HepG2 (cell line): Measurements from ENCODE around the gene PNPLA2. TPM values are rescaled to one million over a fixed set of nuclear protein-coding genes. Genes with fewer than 3 reads are reported as not detected.

ENCODE experiments used
- ARNTL ChIP-seq: sonication (generic); formaldehyde crosslinking; IDR thresholded peaks from 2 replicates; pipeline ENCODE4 v1.4.0; 2020; ENCODE audit warnings: mild to moderate bottlenecking, missing genetic modification reagents
- BRD4 ChIP-seq: sonication (generic); formaldehyde crosslinking; IDR thresholded peaks from 2 replicates; pipeline ENCODE4 v1.4.0; 2020; ENCODE audit warnings: missing genetic modification reagents
- GLI4 ChIP-seq: sonication (generic); formaldehyde crosslinking; IDR thresholded peaks from 2 replicates; pipeline ENCODE4 v1.5.1; 2020; ENCODE audit warnings: missing genetic modification reagents, mild to moderate bottlenecking, moderate library complexity, borderline replicate concordance
- ISL2 ChIP-seq: sonication (generic); formaldehyde crosslinking; IDR thresholded peaks from 2 replicates; pipeline ENCODE4 v1.5.0; 2020; ENCODE audit warnings: missing genetic modification reagents
- U2AF1 ChIP-seq: fragments of 200-400 bp; formaldehyde crosslinking; optimal IDR thresholded peaks from 2 replicates; pipeline ENCODE3; 2017; ENCODE audit warnings: mild to moderate bottlenecking, low read depth, low read length
- ZNF24 ChIP-seq: fragments of 450-650 bp; IDR thresholded peaks from 2 replicates; pipeline ENCODE4 v1.6.1; 2017; ENCODE audit warnings: antibody characterized with exemption, mild to moderate bottlenecking
- ZNF550 ChIP-seq: sonication (generic); formaldehyde crosslinking; IDR thresholded peaks from 2 replicates; pipeline ENCODE4 v1.4.0; 2020; ENCODE audit warnings: mild to moderate bottlenecking, missing genetic modification reagents, borderline replicate concordance
- ZNF660 ChIP-seq: sonication (generic); formaldehyde crosslinking; IDR thresholded peaks from 2 replicates; pipeline ENCODE4 v1.5.1; 2020; ENCODE audit warnings: mild to moderate bottlenecking, low read depth, missing genetic modification reagents, borderline replicate concordance
- ZNF720 ChIP-seq: sonication (generic); formaldehyde crosslinking; IDR thresholded peaks from 2 replicates; pipeline ENCODE4 v1.4.0; 2020; ENCODE audit warnings: missing genetic modification reagents
- polyA plus RNA-seq, 8 experiments: library from polyadenylated mRNA; depleted of rRNA in 3 of 8; stranded (reverse) in 7 of 8; unstranded in 1 of 8; fragments of >200 nt; fragmentation: Illumina TruSeq in 4 of 8; extraction: Trizol in 4 of 8; gene quantifications; 2 replicates each; pipeline versions ENCODE4 v1.2.1 to v1.2.3, GENCODE V29; 2011 to 2016; ENCODE audit warnings: low read depth in 4 of 8, missing spikeins in 1 of 8, mixed read lengths in 1 of 8; ENCODE audit not compliant: insufficient read depth in 1 of 8
- total RNA-seq, 5 experiments: library from RNA; depleted of rRNA; stranded (reverse); fragments of >200 nt; fragmentation: Illumina TruSeq; extraction: Trizol; gene quantifications; 2 replicates each; pipeline ENCODE4 v1.2.3, GENCODE V29; 2016; ENCODE audit warnings: low read depth in 1 of 5
- TF ChIP-seq, protein P1 (sequence below), 2 experiments: sonication (generic) in 1 of 2; formaldehyde crosslinking in 1 of 2; IDR thresholded peaks; 2 replicates each; pipeline versions ENCODE4 v1.6.1 to v1.9.0; 2014 to 2022; ENCODE audit warnings: antibody characterized with exemption in 1 of 2, borderline replicate concordance in 1 of 2, inconsistent platforms in 1 of 2, low read depth in 1 of 2, missing genetic modification reagents in 1 of 2
- TF ChIP-seq, protein P2 (sequence below): sonication (generic); formaldehyde crosslinking; IDR thresholded peaks from 2 replicates; pipeline ENCODE4 v1.4.0; 2020; ENCODE audit warnings: missing genetic modification reagents
- TF ChIP-seq, protein P3 (sequence below): sonication (generic); formaldehyde crosslinking; IDR thresholded peaks from 2 replicates; pipeline ENCODE4 v1.8.1; 2022; ENCODE audit warnings: mild to moderate bottlenecking, missing genetic modification reagents
- TF ChIP-seq, protein P4 (sequence below): sonication (generic); formaldehyde crosslinking; IDR thresholded peaks from 2 replicates; pipeline ENCODE4 v1.4.0; 2020; ENCODE audit warnings: mild to moderate bottlenecking, missing genetic modification reagents

The PNPLA2 gene
- total and polyA plus RNA-seq, 2 of the 13 experiments (the other 11 are each of a cell fraction or from before 2014, with no cell fraction given): 10.5 to 43.2 TPM

DNA sequence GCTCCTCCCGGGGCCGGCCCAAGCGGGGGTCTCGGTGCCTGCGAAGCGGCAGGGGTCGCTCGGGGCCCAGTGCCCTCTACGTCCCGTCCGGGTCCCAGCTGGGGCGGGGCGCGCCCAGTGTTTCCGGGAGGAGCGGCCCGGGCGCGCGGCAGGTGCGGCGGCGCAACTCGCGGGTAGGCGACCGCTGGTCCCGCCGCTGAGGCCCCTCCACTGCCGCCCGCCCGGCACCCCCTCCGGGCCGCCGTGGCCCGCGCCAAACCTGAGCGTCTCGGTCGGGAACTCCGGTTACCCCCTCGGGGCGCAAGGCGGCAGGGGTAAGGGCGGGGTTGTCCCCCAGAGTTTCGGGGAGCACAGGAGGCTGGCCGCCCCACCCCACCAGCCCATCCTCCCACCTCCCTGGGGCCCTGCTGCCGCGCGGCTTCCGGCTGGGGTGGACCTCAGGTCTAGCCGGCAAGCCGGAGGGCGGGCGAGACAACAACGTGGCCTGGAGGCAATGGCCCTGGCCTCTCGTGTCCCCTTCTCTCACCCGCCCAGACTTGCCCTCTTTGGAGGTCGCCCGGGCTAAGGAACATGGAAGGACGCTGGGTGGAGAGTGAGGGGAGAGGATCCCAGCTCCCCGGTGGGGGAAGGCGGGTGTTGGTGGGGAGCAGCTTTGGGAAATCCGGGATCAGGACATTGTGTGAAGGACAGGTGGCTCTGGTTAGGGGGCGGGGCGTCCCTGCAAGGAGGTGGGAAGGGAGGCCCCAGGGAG is 8.6 kb downstream of the PNPLA2 start (continued):
- TF ChIP-seq, protein P1, sequence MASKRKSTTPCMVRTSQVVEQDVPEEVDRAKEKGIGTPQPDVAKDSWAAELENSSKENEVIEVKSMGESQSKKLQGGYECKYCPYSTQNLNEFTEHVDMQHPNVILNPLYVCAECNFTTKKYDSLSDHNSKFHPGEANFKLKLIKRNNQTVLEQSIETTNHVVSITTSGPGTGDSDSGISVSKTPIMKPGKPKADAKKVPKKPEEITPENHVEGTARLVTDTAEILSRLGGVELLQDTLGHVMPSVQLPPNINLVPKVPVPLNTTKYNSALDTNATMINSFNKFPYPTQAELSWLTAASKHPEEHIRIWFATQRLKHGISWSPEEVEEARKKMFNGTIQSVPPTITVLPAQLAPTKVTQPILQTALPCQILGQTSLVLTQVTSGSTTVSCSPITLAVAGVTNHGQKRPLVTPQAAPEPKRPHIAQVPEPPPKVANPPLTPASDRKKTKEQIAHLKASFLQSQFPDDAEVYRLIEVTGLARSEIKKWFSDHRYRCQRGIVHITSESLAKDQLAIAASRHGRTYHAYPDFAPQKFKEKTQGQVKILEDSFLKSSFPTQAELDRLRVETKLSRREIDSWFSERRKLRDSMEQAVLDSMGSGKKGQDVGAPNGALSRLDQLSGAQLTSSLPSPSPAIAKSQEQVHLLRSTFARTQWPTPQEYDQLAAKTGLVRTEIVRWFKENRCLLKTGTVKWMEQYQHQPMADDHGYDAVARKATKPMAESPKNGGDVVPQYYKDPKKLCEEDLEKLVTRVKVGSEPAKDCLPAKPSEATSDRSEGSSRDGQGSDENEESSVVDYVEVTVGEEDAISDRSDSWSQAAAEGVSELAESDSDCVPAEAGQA (IDR thresholded peaks at IDR 0.05; ENCODE audit: low read depth): no peak
- TF ChIP-seq, protein P1 (CRISPR knock-in tag; IDR thresholded peaks at IDR 0.05; ENCODE audit: borderline replicate concordance): no peak
- TF ChIP-seq ARNTL: 0 out of 2 replicates have a peak, but pooled peaks have one; percentile 59
- TF ChIP-seq ZNF720: no peak
- TF ChIP-seq, protein P2, sequence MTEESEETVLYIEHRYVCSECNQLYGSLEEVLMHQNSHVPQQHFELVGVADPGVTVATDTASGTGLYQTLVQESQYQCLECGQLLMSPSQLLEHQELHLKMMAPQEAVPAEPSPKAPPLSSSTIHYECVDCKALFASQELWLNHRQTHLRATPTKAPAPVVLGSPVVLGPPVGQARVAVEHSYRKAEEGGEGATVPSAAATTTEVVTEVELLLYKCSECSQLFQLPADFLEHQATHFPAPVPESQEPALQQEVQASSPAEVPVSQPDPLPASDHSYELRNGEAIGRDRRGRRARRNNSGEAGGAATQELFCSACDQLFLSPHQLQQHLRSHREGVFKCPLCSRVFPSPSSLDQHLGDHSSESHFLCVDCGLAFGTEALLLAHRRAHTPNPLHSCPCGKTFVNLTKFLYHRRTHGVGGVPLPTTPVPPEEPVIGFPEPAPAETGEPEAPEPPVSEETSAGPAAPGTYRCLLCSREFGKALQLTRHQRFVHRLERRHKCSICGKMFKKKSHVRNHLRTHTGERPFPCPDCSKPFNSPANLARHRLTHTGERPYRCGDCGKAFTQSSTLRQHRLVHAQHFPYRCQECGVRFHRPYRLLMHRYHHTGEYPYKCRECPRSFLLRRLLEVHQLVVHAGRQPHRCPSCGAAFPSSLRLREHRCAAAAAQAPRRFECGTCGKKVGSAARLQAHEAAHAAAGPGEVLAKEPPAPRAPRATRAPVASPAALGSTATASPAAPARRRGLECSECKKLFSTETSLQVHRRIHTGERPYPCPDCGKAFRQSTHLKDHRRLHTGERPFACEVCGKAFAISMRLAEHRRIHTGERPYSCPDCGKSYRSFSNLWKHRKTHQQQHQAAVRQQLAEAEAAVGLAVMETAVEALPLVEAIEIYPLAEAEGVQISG: peak; percentile 62; the same call in 1 of the 2 replicates
- TF ChIP-seq ISL2: 0 out of 2 replicates have a peak, but pooled peaks have one; percentile 26
- no peak for TF ChIP-seq ZNF660 (CRISPR knock-in tag)
- no peak for TF ChIP-seq ZNF24
- peak; percentile 89; the same call in 1 of the 2 replicates for TF ChIP-seq ZNF550 (CRISPR knock-in tag)
- peak; percentile 67 for TF ChIP-seq U2AF1
- TF ChIP-seq GLI4 (CRISPR knock-in tag): 0 out of 2 replicates have a peak, but pooled peaks have one; percentile 36
- TF ChIP-seq, protein P3, sequence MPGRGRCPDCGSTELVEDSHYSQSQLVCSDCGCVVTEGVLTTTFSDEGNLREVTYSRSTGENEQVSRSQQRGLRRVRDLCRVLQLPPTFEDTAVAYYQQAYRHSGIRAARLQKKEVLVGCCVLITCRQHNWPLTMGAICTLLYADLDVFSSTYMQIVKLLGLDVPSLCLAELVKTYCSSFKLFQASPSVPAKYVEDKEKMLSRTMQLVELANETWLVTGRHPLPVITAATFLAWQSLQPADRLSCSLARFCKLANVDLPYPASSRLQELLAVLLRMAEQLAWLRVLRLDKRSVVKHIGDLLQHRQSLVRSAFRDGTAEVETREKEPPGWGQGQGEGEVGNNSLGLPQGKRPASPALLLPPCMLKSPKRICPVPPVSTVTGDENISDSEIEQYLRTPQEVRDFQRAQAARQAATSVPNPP (CRISPR knock-in tag): no peak
- TF ChIP-seq, protein P4, sequence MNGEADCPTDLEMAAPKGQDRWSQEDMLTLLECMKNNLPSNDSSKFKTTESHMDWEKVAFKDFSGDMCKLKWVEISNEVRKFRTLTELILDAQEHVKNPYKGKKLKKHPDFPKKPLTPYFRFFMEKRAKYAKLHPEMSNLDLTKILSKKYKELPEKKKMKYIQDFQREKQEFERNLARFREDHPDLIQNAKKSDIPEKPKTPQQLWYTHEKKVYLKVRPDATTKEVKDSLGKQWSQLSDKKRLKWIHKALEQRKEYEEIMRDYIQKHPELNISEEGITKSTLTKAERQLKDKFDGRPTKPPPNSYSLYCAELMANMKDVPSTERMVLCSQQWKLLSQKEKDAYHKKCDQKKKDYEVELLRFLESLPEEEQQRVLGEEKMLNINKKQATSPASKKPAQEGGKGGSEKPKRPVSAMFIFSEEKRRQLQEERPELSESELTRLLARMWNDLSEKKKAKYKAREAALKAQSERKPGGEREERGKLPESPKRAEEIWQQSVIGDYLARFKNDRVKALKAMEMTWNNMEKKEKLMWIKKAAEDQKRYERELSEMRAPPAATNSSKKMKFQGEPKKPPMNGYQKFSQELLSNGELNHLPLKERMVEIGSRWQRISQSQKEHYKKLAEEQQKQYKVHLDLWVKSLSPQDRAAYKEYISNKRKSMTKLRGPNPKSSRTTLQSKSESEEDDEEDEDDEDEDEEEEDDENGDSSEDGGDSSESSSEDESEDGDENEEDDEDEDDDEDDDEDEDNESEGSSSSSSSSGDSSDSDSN (CRISPR knock-in tag): peak; percentile 92
- TF ChIP-seq BRD4 (CRISPR knock-in tag): peak; percentile 62
